Activated naive CD8-positive, alpha-beta T cell (primary cell): ENCODE measurements around the gene TTLL5.

Source experiments
- H3K27ac Mint-ChIP-seq: one replicate; pipeline ENCODE4 v1.8.0; 2021; ENCODE audit warnings: mixed read lengths
- H3K27me3 Mint-ChIP-seq: one replicate; pipeline ENCODE4 v1.8.0; 2021; ENCODE audit warnings: mixed read lengths
- H3K36me3 Mint-ChIP-seq: one replicate; pipeline ENCODE4 v1.8.0; 2021; ENCODE audit warnings: mixed read lengths
- H3K4me1 Mint-ChIP-seq: one replicate; pipeline ENCODE4 v1.8.0; 2021; ENCODE audit warnings: low read depth, mixed read lengths
- H3K4me3 Mint-ChIP-seq: one replicate; pipeline ENCODE4 v1.8.0; 2021; ENCODE audit warnings: mild to moderate bottlenecking, mixed read lengths
- H3K9me3 Mint-ChIP-seq: one replicate; pipeline ENCODE4 v1.8.0; 2021; ENCODE audit warnings: low read depth, mixed read lengths

Gene TTLL5

DNA sequence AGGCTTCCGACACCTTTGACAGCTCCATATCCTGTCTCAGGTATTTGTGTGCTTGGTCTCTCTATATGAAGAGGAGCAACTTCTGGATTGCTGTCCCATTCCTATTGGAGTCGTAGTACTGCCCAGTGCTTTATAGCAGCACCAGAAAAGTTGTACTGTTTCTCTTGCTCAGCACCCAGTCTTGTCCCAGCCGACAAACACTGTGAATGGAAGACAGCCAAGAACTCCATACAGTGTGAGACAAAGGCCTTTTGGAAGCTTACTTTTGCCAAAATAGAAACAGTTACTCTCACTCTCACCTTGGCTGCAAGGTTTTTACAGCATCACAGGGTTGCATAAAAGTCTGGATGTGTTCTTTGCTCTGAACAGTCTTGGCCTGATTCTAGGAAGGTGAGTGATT, 215.5 kb downstream of the TTLL5 start:
- H3K36me3 Mint-ChIP-seq: peaks cover 9% of the 10 kb centered on the region
- no peak overlapping the region for H3K4me3 Mint-ChIP-seq
- no peaks in the 10 kb centered on the region for H3K4me1 Mint-ChIP-seq
- no peak overlapping the region for H3K27ac Mint-ChIP-seq
- H3K9me3 Mint-ChIP-seq: no peaks in the 10 kb centered on the region
- H3K27me3 Mint-ChIP-seq: no peaks in the 10 kb centered on the region

DNA sequence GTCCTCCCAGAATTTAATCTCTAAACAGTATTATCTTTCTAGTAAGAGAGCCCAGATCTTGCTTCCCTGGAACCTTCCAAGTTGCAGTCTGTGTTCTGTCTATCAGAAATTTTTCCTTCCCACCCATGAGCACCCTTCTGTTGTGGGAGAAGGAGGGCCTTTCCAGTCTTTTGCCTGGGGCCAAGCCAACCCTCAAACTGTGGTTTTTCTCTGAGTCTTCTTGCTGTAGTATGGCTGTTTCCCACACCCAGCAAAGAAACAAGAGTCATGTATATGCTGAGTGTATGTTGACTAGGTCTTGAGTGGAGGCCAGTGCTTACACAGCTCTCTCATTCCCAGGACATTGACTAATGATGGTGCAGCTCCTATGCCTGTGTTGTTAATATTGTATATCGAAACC, 216.2 kb downstream of the TTLL5 start:
- Mint-ChIP-seq H3K9me3 (no peaks in the 10 kb centered on the region), H3K27me3 (no peaks in the 10 kb centered on the region), H3K4me1 (no peaks in the 10 kb centered on the region), H3K27ac (no peak overlapping the region), H3K4me3 (no peak overlapping the region), H3K36me3 (peaks cover 6% of the 10 kb centered on the region)

DNA sequence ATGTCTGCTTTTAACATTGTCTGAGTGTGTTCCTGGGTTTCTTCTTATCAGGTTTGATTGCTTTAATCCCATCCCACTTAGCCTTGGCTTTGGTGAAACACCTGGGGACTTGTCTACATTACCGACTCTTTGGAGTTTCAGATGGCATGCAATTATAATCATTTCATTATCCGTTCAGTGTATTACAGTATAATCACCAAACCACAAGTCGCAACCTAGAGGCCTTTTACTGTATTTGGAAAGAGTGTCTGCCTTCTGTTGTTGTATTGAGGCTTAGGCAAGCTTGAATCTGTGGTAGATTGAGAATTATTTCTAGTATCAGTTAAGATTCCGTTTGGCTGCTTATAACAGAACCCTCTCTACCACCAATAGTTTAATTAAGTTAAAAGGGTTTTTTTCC, 216.8 kb downstream of the TTLL5 start:
- Mint-ChIP-seq H3K27ac (no peak overlapping the region), H3K4me3 (no peak overlapping the region), H3K4me1 (no peaks in the 10 kb centered on the region), H3K36me3 (peaks cover 6% of the 10 kb centered on the region), H3K27me3 (no peaks in the 10 kb centered on the region), H3K9me3 (no peaks in the 10 kb centered on the region)

DNA sequence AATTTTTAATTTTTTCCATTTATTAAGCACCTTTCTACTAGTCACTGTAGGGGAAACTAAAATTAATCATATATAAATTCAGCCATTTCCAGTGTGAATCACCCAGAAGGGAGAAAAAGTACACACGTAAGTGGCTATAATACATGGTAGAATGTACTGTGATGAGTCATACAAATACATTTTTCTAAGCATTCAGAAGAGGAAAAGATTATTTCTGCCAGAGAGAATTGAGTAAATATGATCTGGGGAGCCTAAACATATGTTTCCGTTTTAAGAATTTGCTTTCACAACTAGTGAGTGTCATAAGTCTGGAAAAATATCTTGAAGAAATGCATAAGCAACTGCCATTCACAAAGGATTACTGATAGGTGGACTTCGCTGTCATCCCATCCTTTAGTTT, 218.0 kb downstream of the TTLL5 start:
- no peaks in the 10 kb centered on the region for H3K27me3 Mint-ChIP-seq
- no peaks in the 10 kb centered on the region for H3K4me1 Mint-ChIP-seq
- H3K27ac Mint-ChIP-seq: no peak overlapping the region
- H3K4me3 Mint-ChIP-seq: no peak overlapping the region
- H3K36me3 Mint-ChIP-seq: peaks cover 13% of the 10 kb centered on the region
- H3K9me3 Mint-ChIP-seq: no peaks in the 10 kb centered on the region

DNA sequence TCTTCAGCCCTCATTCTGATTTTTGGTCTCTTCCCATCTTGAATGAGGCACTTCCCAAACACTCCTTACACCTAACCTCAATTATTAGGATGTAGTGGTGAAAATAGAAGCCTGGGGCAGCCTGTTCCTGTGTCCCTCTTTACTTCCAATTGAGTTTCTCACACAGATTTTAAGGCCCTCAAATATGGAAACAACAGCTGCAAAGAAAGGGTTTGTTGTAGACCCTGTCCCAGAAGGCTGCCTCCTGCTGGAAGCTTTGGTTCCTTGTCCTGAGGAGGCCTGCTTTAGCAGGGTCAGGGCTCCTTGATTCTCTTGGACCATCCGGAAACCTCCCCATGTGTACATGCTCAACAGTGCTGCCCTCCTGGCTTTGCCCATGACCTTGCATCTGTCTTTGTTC, 219.5 kb downstream of the TTLL5 start:
- H3K4me3 Mint-ChIP-seq: no peak overlapping the region
- H3K9me3 Mint-ChIP-seq: no peaks in the 10 kb centered on the region
- peaks cover 13% of the 10 kb centered on the region for H3K36me3 Mint-ChIP-seq
- no peaks in the 10 kb centered on the region for H3K4me1 Mint-ChIP-seq
- no peaks in the 10 kb centered on the region for H3K27me3 Mint-ChIP-seq
- H3K27ac Mint-ChIP-seq: no peak overlapping the region

DNA sequence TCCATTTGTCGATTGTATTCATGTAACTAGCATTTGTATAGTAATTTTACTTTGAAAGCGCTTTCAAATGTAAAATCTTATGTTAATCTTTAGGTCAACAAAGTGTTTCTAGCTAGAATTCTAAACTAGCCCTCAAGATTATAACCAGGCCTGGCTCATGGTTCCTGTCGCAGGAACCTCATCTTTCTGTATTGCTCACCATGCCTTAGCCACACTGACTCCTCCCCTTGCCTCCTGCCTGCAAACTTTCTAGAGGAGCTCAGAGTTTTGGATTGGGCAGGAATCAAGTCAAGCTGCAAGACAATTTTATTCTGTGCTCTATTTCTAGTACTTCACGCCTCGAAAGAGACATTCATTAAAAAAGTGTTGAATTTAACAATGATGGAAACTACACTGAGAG, 220.9 kb downstream of the TTLL5 start:
- no peaks in the 10 kb centered on the region for H3K27me3 Mint-ChIP-seq

DNA sequence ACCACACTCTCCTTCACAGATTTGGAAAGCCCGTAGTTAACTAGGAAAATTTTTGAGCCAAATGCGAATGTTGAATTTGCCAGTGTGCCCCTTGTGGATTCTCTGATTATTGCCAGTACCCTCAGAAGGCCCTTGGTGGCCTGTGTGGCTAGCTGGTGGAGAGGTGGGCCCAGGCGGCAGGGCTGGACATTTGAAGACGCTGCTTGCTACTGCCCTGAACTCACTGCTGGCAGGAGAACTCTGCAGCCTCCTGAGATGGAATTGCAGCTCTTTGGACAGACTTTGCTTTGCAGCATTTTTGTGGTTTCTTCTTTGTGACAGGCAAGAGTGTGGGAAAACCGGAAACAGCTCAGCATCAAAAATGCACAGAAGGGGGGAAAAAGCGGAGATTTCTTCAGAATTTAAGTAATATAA, 223.2 kb downstream of the TTLL5 start:
- H3K4me1 Mint-ChIP-seq: no peaks in the 10 kb centered on the region
- no peaks in the 10 kb centered on the region for H3K9me3 Mint-ChIP-seq
- H3K4me3 Mint-ChIP-seq: no peak overlapping the region
- no peaks in the 10 kb centered on the region for H3K27me3 Mint-ChIP-seq
- peaks cover 24% of the 10 kb centered on the region for H3K36me3 Mint-ChIP-seq
- no peak overlapping the region for H3K27ac Mint-ChIP-seq

More for the DNA sequence above, 220.9 kb downstream of the TTLL5 start:
- Mint-ChIP-seq H3K4me3 (no peak overlapping the region), H3K9me3 (no peaks in the 10 kb centered on the region), H3K4me1 (no peaks in the 10 kb centered on the region), H3K36me3 (peaks cover 11% of the 10 kb centered on the region), H3K27ac (no peak overlapping the region)

DNA sequence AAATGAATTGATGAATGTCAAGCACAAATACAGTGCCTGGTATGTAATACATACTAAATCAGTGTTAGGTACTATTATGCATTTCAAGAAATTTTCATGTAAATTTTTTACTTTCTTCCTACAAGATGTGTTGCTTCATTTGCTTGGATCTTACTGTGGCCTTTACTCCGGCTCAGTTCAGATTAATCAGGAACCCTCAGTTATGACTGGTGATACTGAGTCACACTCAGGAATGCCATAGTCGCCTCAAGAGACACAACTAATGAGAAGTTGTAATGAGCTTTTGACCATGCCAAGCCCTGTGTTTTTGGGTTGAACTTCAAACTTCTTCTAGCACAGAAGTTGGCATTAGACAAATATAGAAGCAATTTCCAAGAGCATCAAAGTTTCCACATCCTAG, 224.8 kb downstream of the TTLL5 start:
- no peak overlapping the region for H3K27ac Mint-ChIP-seq

DNA sequence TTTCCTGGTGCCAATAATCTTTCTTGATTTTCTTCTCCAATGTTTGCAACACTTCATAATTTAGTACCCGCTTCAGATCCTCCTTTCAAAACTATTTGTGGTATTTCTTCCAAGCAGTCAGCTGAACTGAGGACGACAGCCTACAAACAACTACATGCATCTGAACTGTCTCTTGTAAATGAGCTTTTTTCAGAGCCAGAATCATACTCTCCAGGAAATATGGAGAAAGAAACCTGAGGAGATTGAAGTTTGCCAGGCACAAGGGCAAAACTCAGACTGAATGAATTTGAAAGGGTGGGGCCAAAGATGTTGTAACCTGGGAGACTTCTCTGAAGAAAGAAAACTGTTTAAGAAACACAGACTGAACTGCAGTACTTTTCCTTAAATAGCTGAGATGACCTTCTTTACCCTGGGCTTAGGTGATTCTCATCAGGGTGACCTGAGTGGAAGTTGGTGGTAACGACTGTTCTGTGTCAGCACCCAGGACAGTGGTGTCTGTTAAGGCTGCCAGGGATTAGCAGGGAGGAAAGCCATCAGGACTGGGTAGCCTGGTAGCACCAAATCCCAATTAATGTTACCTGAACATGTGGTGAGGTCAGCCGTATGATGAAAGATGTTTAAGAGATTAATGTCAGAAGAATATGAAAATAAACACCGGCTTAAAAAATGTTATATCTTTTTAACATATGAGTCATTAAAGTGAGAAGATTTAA, 225.7 kb downstream of the TTLL5 start:
- Mint-ChIP-seq H3K4me3 (no peak overlapping the region), H3K27me3 (no peaks in the 10 kb centered on the region), H3K4me1 (no peaks in the 10 kb centered on the region), H3K36me3 (peaks cover 29% of the 10 kb centered on the region), H3K9me3 (no peaks in the 10 kb centered on the region), H3K27ac (no peak overlapping the region)

More for the DNA sequence above, 224.8 kb downstream of the TTLL5 start:
- H3K4me3 Mint-ChIP-seq: no peak overlapping the region
- peaks cover 24% of the 10 kb centered on the region for H3K36me3 Mint-ChIP-seq
- no peaks in the 10 kb centered on the region for H3K9me3 Mint-ChIP-seq
- no peaks in the 10 kb centered on the region for H3K27me3 Mint-ChIP-seq
- no peaks in the 10 kb centered on the region for H3K4me1 Mint-ChIP-seq

DNA sequence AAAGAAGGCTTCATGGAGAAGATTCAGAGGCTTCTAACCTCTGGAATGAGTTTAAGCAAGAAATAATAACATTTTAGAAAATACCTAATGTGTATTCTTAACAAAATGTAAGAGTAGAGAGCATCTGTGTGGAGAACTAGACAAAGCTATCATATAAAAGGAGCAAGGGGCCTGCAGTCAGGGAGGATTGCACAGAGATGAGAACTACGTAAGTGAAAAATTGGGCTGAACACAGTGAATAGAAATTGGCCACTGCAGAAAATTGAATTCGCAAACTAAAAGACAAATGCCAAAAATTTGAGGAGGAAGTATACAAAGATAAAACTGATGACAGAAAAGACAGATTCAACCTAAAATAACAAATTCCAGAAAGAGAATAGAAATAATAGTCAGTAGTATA, 227.9 kb downstream of the TTLL5 start:
- Mint-ChIP-seq H3K27ac (no peak overlapping the region), H3K27me3 (no peaks in the 10 kb centered on the region), H3K4me1 (no peaks in the 10 kb centered on the region), H3K36me3 (peaks cover 20% of the 10 kb centered on the region), H3K4me3 (no peak overlapping the region), H3K9me3 (no peaks in the 10 kb centered on the region)

DNA sequence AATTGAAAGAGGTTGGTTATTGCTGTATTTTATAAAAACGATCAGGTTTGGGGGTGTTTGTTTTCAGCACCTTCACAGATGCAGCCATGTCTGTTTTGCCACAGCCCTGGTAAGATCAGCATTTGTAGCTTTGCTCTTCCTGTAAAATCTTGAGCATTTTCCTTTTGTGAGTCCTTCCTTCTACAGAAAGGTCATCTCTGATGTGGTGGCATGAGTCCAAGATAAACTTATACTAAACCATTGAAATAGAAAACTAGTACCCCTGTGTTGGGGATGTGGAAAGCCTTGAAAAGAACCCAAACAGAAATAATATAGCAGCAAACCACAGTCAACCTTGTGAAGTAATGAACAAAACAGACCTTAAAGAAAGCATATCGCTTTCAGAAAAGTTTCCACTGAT, 235.3 kb downstream of the TTLL5 start:
- peaks cover 9% of the 10 kb centered on the region for H3K4me1 Mint-ChIP-seq
- H3K9me3 Mint-ChIP-seq: no peaks in the 10 kb centered on the region
- no peak overlapping the region for H3K27ac Mint-ChIP-seq
- peaks cover 1% of the 10 kb centered on the region for H3K36me3 Mint-ChIP-seq
- no peak overlapping the region for H3K4me3 Mint-ChIP-seq
- no peaks in the 10 kb centered on the region for H3K27me3 Mint-ChIP-seq

DNA sequence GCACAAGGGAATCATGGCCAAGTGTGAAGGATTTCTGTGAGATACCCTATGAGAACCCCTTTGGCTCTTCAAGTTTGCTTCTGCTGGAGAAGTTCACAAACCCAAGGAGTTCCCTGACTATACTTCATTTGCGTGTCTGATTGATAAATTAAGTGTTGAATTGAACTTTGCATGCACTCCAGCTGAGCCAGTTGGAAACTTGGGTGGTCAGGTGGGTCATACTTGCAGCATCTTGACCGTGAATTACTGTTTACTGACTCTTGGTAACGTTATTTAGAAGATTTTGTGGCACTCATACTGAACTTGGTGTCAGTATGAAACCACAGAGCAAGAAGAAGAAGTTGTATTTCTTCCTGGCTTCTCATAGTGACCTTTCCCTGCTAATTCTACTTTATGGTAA, 243.3 kb downstream of the TTLL5 start:
- Mint-ChIP-seq H3K4me1 (peaks cover 2% of the 10 kb centered on the region), H3K9me3 (no peaks in the 10 kb centered on the region), H3K27ac (no peak overlapping the region), H3K27me3 (no peaks in the 10 kb centered on the region), H3K4me3 (no peak overlapping the region), H3K36me3 (no peaks in the 10 kb centered on the region)

DNA sequence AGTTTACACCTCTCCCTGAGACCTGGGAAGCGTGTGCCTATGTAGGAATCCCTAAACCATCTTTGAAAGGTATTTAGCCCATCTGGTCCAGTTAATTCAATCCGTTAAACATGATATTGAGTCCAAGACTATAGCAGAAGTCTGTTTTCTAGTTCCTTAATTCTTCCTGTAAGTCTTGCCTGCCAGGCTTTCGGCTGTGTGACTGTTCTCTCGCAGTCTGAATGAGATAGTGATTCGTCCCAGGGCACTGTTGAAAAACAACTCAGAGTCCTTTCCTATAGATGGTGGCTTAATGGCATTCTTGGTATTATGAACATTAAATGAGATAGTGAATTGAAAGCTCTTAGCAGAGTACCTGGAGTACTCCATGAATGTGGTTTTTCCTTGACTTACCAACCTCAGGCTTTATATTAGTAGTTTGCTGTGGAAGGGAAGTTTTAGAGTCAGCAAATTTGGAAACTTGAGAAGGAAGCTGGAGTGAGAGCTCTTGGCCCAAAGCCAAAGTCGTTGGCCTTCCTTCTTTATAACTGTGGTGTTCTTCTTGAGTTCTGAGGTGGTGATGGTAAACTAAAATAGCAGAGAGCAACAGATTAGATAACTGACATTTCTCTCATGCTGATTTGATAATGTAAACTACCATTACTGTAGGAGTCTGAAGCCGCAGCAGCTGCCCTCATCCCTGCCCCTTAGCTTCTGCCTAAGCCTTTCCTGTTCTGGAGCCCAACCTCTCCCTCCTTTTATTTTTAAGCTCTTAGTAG, 244.3 kb downstream of the TTLL5 start:
- Mint-ChIP-seq H3K4me1 (peaks cover 2% of the 10 kb centered on the region), H3K4me3 (no peak overlapping the region), H3K27me3 (no peaks in the 10 kb centered on the region), H3K27ac (no peak overlapping the region), H3K36me3 (no peaks in the 10 kb centered on the region), H3K9me3 (no peaks in the 10 kb centered on the region)

DNA sequence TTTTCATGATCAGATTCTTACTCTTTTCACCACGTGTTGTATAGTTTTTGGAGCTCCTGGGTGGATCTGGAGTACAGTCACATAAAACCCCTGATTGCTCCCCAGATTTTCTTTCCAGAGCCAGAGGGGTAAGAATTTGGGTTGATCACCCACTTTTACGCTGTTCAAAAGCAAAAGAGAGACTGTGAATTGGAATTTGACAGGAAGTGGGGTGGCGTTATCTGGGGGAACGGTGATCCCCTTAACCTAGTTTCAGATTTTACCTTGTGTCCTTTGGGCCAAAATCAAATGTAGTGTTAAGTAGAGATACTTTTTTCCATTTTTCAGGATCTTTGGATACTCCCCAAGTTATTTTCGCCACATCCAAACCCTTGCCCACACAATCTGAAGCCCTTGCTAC, 245.2 kb downstream of the TTLL5 start:
- Mint-ChIP-seq H3K4me1 (peaks cover 2% of the 10 kb centered on the region), H3K36me3 (no peaks in the 10 kb centered on the region), H3K27ac (no peak overlapping the region), H3K4me3 (no peak overlapping the region), H3K9me3 (no peaks in the 10 kb centered on the region), H3K27me3 (no peaks in the 10 kb centered on the region)

DNA sequence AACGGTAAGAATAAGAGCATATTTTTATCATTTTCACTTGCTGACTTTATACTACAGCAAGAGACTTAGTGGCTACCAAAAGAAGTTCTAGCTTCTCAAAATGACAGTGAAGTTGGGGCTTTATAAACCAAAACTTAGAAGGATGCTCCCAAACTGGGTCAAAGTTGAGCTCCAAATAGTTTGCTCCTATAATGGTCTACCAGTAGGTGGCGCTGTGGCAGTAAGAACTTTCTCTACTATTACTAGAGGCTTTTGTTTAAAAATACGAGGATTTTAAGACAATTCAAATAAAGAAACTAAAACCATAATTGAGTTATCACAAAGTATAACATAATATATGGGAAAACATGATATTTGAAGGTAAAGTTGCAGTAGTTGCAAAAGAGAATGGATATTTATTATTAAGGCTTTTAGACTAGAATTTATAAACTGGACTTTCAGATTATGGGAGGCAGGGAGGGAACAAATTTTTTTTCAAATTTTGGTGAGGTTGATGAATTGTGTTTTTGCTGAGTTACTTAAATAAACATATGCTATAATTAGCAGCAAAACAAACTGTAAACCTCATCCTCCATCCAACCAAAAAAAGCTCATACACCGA, 245.7 kb downstream of the TTLL5 start:
- Mint-ChIP-seq H3K27ac (no peak overlapping the region), H3K9me3 (no peaks in the 10 kb centered on the region), H3K36me3 (no peaks in the 10 kb centered on the region), H3K4me1 (peaks cover 2% of the 10 kb centered on the region), H3K4me3 (no peak overlapping the region), H3K27me3 (no peaks in the 10 kb centered on the region)
